Stimulated activated naive CD4-positive, alpha-beta T cell treated with Interleukin-2 at 50 U/mL for 16 hours (primary cell): Measurements from ENCODE around the gene GPC3.
A peak's percentile ranks its signal among the peaks of the same experiment; 100 is the strongest.
"Not testable (repeated sequence)": the region's sequence is repeated elsewhere in the genome, so short reads cannot be mapped to it uniquely, and the experiment has no call there.

Experiments
- DNase-seq: peaks from one replicate; lab custom pipeline; 2025; lab: John Stamatoyannopoulos, UW

Gene GPC3

DNA sequence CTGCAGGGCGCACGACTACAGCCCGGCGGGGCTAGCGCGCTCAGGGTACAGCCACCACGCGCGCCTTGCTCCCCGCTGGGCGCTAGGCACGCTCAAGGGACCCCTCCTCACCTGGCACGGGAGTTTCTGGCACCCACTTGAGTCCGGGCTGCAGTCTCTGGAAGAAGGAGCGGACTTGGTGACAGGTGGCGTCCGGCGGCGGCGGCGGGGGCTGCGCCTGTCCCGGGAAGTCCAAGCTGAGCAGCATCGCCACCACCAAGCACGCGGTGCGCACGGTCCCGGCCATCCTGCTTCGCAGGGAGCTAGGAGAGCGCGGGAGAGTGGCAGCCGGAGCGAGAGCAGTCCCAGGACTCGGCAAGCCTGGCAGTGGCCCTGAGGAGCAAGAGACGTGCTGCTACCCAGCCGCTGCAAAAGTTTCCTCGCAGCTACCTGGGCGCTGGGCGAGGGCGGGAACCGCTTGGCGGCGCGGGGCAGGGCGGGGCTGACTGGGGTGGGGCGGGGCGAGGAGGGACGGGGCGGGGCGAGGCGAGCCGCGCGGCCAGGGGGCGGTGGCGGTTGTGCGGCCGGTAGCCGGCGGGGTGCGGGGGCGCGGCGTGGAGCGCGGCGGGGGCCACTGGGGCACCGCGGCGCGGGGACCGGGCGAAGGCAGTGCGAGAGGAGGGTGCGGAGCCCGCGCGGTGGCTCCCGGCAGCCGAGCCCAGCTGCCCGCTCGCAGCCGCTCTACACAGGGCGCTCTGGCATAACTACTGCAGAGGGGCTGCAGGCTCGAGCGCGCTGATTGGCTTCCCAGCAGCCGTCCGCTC lies at the start of gene GPC3:
TSS of gene GPC3 (minus strand) at position 431 of the 803 bp plus-strand sequence.
- DNase-seq: peak; percentile 5

- no peak for DNase-seq
These were observed 47.0 kb upstream of the GPC3 start for GRCh38 chrX:134032441-134032840.

- no peak for DNase-seq
These were observed 41.3 kb upstream of the GPC3 start for GRCh38 chrX:134026565-134027311.

DNA sequence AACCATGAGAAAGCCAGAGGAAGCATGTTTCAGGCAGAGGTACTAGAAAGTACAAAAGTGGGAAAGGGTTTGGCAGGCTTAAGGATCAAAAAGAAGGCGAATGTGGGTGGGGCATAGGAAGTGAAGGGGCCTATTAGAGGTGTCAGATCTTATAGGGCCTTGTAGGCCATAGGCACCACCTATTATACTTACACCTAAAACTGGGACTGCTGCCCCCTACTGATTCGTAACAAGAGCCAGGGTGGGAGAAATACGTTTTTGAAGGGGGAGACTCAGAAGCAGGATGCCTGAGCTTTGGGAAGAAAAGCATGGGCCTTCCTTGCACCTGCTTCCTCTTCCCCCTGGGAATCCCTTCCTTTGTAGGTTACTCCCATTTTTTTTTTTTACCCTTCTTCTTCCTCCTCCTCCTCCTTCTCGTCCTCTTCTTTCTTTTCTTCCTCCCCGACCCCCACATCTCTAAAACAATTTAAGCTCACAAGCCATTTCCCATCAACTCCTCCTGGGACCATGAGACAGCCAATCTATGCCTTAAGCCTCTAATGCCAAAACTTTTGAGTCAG lies 40.7 kb upstream of the GPC3 start:
- no peak for DNase-seq

GRCh38 chrX:134024686-134025377 lies 39.4 kb upstream of the GPC3 start:
- DNase-seq: no peak

- no peak for DNase-seq
These were observed 38.5 kb upstream of the GPC3 start for GRCh38 chrX:134023851-134024281.

DNA sequence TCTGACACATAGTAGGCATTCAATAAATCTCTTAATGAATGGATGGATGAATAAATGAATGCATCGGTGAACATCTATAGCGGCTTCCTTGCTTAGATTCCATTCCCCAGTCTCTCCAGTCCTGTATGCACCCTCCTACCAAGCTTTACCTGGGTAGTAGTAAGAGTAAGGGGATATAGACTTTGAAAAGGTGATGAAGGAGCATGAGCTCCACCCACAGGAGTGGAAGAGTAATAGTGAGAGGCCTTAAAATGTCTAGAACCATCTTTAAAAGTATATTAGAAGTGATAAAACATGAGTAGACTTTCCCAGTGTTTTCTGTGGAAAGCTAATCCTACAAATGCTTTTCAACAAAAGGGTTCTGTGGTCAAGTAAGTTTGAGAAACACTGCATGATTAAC lies 35.5 kb upstream of the GPC3 start:
- no peak for DNase-seq

- no peak for DNase-seq
These were observed 34.3 kb upstream of the GPC3 start for GRCh38 chrX:134019567-134020206.

DNA sequence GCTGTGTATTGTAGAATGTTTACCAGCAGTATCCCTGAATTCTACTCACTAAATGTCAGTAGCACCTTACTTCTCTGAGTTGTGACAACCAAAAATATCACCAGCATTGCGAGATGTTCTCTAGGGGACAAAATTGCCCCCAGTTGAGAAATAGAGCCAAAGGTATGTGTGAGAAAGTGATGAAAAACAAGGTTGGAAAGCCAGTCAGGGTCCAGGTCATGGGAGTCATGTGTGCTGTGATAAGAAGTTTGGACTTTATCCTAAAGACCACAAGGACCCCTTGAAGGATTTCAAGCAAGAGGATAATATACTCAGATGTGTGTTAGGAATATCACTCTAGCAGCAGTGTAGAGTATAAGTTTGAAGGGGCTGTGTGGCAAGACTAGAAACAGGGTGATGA lies 30.9 kb upstream of the GPC3 start:
- DNase-seq: not testable (repeated sequence)

DNA sequence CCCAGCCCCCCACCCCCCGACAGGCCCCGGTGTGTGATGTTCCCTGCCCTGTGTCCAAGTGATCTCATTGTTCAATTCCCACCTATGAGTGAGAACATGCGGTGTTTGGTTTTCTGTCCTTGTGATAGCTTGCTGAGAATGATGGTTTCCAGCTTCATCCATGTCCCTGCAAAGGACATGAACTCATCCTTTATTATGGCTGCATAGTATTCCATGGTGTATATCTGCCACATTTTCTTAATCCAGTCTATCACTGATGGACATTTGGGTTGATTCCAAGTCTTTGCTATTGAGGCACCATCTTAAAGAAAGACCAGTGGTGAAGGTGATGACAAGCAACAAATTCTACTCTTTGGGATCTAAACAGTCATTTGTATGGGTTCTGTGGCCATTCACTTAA lies 30.1 kb upstream of the GPC3 start:
- DNase-seq: not testable (repeated sequence)

DNA sequence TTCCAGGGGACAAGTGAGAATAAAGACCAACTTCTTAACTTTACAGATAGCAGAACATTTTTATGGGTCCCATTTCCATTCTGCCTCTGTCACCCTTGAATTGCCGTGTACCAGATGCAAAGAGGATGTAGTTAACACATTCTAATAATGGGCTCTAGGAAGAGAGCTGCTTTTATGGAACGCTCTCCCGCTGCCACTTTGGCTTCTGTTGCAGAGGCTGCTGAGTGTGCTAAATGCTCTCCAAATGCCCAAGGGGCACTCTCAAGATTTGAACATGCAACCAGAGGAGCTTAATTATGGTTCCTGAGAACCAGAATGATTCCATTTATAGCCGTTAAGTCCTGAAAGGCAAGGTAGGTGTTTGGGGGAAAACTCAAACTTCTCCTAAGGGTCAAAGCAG lies 28.1 kb upstream of the GPC3 start:
- no peak for DNase-seq

GRCh38 chrX:134013092-134013497 lies 27.7 kb upstream of the GPC3 start:
- no peak for DNase-seq

DNA sequence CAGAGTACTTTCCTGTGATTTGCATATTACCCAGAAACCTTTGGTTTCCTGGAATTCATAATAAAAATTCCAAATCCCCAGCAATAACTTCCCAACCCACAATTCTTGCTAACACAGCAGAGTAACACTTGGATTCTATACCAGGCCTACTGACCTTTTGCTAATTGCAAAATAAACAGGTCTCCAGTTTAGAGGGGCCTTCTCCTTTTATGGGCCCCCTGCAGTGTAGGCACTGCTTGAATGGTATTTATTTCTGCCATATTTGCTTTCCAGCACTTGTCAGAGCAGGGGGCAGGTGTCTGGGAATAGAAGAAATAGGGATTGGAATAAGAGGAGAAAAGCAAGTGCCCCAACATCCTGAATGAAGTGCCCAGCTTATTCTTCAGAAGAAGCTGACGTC lies 25.3 kb upstream of the GPC3 start:
- DNase-seq: no peak

DNA sequence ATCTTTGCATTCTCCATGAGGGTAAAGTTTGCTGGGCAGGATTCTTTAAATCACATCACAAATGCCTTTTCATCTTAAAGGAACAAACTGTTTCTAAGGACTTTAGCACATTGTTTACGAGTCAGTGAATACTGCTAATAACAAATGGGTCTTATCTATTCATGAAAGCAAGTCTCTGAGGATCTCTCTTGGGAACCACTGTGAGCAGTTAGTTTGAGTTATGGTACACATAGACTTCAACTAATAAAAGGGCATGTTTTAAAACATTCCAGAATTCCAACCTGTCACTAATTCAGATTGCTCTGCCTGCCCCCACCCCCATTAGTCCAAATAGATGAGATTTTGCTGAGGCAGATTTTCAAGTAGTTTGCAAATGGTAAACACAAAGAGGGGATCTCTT lies 22.3 kb upstream of the GPC3 start:
- no peak for DNase-seq

- DNase-seq: no peak
These were observed 21.2 kb upstream of the GPC3 start for GRCh38 chrX:134006484-134007161.

DNA sequence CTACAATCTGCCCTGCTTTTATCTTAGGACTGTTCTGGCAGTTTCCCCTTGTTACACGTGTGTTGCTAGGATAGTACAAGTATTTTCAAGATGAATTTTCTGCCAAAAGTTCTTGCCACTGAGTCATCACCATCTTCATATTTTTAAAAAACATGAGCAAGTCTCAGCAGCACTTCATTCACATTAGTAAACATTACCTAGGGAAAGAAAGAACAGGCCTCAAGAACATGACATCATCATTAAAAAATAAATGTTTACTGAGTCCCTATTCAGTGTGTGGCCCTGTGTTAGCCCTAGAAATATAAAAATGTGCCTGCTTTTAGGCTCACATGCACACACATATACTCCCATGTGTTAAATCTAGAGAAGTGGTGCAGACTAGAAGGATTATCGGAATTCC lies 18.7 kb upstream of the GPC3 start:
- DNase-seq: no peak

GRCh38 chrX:134002921-134003615 lies 17.7 kb upstream of the GPC3 start:
- DNase-seq: no peak

DNA sequence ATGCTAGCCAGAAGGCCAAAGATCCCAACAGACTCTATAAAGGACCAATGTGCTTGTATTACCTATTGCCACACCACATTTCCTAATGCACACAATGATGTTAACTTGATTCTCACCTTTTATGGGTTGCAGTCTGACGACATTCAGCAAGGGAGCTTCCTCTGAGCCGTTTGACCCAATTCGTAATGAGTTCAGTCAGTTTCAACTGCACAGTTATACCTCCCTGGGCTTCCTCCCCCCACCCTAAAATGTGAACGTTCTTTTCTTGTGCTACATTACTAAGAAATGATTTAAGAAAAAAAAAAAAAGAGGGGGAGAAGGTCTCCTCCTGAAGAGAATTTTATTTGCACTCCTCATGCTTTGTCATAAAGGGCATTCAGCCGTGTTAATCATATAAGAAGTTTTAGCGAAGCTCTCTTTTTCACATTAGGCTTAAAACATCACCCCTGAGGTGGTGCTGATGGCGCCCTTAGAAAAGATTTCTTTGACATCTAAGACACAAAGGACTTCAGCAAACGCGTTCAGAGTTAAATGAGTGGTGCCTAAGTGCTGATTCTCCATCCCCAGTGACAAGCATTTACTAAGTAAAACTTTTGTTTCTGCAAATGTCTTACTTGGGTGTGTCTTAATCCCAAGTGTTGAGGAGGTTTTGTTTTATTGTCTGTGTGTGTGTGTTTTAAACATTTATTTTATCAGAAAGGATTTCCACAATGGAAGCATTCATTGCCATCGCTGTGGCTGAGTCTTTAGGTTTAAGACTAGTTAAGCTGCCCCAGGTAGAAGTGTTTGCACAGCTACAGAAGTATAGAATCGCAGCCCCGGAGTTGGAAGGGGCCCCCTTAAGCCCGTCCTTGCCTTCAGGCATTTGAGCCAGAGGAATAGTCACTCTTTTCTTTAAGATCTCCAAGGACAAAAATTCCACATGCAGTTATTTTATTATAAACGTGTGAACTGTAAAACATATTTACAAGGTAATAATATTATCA lies 15.2 kb upstream of the GPC3 start:
- DNase-seq: no peak

DNA sequence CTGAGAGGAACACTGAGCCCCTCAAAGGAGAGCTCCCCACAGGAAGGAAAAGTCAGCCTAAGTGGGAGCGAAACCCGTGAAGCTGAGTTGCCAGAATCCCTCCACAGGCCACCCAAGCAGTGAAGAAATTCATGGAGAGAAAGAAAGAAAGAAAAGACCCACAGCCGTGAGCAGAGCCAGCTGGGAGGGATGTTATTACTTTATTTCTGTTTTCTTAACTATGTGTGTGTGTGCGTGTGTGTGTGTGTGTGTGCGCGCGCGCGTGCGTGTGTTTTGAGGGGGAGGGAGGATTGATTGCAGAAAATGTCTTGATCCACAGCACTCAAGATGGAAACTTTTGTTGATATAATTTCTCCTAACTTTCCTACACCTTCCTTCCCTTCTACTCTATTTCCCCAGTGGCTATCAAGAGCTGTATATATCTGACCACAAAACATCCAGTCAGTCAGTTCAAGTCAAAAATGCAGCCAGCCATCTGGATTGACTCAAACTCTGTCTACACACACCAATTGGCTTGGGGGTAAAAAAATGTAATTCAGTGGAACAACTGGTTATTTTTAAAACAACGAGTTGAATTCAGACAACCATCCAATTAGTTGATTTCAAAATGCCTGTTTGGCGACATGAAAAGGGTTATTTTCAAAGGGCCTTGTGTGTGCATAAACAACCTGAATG lies 13.8 kb upstream of the GPC3 start:
- no peak for DNase-seq
